Endometrial microvascular endothelial cells (primary cell): ENCODE data around the gene LTBP2. TPM values are rescaled to one million over a fixed set of nuclear protein-coding genes. Genes with fewer than 3 reads are reported as not detected.

ENCODE experiments used
- in situ Hi-C: cut with HindIII; loops from 2 replicates; pipeline ENCODE4 v1.10.0; 2017; ENCODE audit warnings: low sequenced_read_pairs, low pct_unique_long_range_greater_than_20kb; ENCODE audit errors: inconsistent ontology term
- total RNA-seq: library from RNA; depleted of rRNA; stranded (reverse); fragments of >200 nt; gene quantifications from one replicate; pipeline ENCODE4 v1.2.3, GENCODE V29; 2015; ENCODE audit errors: inconsistent ontology term

LTBP2 gene
- 177 TPM for total RNA-seq

GRCh38 chr14:74611650-74612349 lies at the start of gene LTBP2:
Gene LTBP2 (minus strand): TSS chr14:74612237. CDS start chr14:74611944, 293 bp downstream.
- in situ Hi-C loops: no loop called here

DNA sequence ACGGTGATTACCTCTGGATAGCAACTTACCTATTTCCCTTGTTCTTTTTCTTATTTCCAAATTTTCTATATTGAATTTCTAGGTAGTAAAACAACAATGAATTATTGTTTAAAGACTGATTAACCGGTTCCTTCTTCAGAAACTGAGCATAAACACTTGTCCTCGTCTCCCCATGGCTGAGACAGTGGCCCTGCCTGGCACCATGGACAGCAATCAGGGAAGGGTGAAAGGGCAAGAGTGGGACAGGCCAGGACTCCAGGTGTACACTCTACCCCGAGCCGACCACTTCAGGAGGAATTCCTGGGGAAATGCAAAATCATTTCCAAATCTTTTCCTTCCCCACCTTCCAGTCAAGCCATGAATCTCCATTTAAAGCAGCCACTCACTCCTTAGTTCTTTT lies 48.8 kb upstream of the LTBP2 start:
- in situ Hi-C loops: loop anchor here (25.0 kb wide), 1 partner anchor 201 kb away; no protein-coding TSS in a partner anchor

GRCh38 chr14:74660167-74660566 lies 48.1 kb upstream of the LTBP2 start:
- in situ Hi-C loops: loop anchor here (25.0 kb wide), 1 partner anchor 202 kb away; no protein-coding TSS in a partner anchor

GRCh38 chr14:74658535-74659131 lies 46.6 kb upstream of the LTBP2 start:
- in situ Hi-C loops: loop anchor here (25.0 kb wide), 1 partner anchor 204 kb away; no protein-coding TSS in a partner anchor

DNA sequence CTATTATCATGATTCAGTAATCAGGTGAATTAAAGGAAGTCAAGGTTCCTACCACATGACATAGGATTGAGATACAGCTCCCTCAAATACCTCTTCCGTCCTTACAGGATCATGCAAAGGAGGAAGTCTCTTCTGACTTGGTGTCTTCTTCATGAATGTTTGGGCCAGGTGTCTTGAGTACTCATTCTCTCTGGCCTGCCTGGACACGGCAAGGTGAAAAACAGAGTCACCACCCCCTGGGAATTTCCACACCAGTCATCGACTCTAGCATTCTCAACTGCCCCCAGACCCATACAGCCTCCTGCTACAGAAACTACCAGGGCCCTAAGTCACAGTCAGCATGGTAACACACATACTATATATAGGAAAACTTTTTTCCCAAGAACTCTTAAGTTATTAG lies 44.9 kb upstream of the LTBP2 start:
- in situ Hi-C loops: loop anchor here (25.0 kb wide), 1 partner anchor 205 kb away; no protein-coding TSS in a partner anchor

DNA sequence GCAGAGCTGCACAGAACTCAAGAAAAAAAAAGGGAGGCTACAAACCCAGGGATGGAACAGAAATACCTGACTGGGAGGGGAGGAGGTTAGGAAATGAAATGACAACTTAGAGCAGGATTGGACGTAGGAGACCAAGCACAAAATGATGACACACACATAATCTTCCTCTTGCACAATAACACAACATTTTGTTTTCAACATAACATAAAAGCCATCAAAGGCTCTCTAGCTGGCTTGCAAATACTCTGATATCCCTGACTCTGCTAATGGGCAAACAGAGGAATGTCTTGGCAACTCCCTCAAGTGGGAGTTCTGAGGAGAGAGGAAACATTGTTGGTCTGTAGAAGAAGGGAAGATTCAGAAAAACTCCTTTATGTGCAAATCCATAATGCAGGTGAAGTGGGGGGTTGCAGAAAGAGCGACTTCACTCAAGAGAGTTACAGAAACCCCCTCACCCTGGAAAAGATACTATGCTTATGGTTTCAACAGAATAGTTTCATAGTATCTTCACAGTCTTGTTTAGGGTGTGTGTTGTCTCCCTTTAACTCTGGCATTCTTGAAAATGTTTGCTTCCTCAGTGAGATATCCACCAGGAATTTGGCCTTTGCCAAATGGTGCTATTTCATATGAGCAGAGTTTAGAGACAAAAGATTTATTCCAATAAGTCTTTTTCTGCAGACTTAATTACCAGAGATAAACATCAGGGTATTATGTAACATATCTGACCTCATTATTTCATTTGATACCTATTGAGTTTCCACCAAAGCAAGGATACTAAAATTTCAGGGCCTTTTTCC lies 43.8 kb upstream of the LTBP2 start:
- in situ Hi-C loops: loop anchor here (25.0 kb wide), 1 partner anchor 207 kb away; no protein-coding TSS in a partner anchor

DNA sequence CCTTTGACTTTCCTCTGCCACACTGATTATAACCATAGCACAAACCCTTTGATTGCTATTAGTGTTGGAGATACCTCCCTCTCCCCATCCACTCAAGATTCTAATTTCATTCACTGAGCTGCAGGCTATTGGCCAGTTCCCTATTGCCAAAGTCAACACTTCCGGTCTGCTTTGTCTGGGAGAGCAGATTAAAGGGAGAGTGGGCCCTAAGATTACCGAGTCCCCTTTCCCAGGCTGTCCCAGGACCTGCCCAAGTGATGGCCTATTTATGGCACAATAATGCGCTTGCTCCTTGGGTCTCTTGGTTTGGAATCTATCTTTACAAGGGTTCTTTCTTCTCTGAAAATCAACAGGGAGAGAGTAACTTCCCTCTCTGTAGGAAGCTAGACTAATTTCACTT lies 42.9 kb upstream of the LTBP2 start:
- in situ Hi-C loops: loop anchor here (25.0 kb wide), 1 partner anchor 207 kb away; no protein-coding TSS in a partner anchor

GRCh38 chr14:74653386-74654138 lies 41.5 kb upstream of the LTBP2 start:
- in situ Hi-C loops: loop anchor here (25.0 kb wide), 1 partner anchor 209 kb away; no protein-coding TSS in a partner anchor

- in situ Hi-C loops: loop anchor here (25.0 kb wide), 1 partner anchor 210 kb away; no protein-coding TSS in a partner anchor
These were observed 40.5 kb upstream of the LTBP2 start for GRCh38 chr14:74652541-74652940.

- in situ Hi-C loops: loop anchor here (25.0 kb wide), 1 partner anchor 211 kb away; no protein-coding TSS in a partner anchor
These were observed 39.1 kb upstream of the LTBP2 start for GRCh38 chr14:74650927-74651686.

- in situ Hi-C loops: loop anchor here (25.0 kb wide), 1 partner anchor 213 kb away; no protein-coding TSS in a partner anchor
These were observed 37.6 kb upstream of the LTBP2 start for GRCh38 chr14:74649673-74650072.

GRCh38 chr14:74649167-74649566 lies 37.1 kb upstream of the LTBP2 start:
- in situ Hi-C loops: no loop called here

DNA sequence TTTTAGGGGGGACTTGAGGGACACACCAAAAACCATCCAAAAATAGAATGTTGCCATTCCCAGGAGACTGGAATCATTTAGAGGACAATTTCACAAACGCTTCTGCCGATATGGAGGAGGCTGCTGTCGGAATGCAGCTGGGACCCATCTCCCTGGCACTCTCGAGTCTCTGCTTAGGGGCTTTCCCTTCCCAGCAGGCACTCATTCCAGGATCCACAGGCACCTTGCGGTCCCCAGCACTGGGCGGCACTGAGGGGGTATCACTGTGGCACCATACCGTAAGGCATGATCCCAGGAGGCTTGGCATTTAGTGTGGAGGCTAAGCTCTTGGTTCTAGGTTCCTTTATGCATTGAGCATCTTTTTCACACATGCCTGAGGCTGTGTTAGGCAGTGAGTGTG lies 36.6 kb upstream of the LTBP2 start:
- in situ Hi-C loops: no loop called here

DNA sequence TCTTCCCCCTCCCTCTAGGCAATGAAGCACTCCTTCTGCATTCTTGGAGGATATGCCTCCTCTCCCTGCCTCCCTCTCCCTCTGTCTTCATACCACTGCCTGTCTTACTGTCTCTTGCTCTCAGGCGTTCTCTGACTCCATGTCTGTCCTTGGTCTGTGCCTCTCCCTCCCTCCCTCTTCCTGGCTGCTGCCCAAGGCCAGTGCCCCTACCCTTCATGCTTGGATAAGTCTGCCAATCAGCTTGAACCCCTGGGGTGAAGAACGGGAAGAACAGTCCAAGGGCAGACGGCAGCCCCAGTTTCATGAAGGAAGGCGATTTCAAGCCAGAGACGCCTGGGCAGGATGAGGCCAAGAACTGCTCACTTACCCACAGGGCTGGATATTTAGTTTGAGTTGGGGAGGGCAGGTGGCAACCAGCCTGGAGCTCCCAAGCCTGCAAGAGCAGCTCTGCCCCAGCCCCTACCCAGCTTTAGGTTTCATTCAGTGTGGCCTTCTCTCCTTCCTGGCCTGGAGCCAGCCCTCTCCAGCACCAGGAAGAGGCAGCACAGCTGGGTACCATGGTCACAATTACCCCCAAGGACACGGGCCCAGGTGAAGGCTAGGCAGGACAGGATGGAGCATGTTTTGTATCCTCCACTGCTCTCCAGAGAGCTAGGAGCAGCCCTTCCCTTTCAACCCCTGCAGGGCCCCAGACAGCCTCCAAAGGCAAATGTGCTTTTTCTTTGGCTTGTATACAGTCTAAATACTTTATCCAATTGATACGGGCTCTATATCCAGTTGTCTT lies 35.8 kb upstream of the LTBP2 start:
- in situ Hi-C loops: no loop called here

- in situ Hi-C loops: no loop called here
These were observed 35.1 kb upstream of the LTBP2 start for GRCh38 chr14:74647061-74647677.

GRCh38 chr14:74645756-74646470 lies 33.9 kb upstream of the LTBP2 start:
- in situ Hi-C loops: no loop called here
